ENCODE measurements around the gene PDIA5.
A peak's percentile ranks its signal among the peaks of the same experiment; 100 is the strongest.

The PDIA5 gene

GRCh38 chr3:123024056-123024455 lies 42.8 kb upstream of the PDIA5 start:
- no peak for TF ChIP-seq CTCF (IDR thresholded peaks at IDR 0.05; ENCODE audit: extremely low read depth, missing control alignments)
- DNase-seq (ENCODE audit: low spot score): no peak

- DNase-seq (ENCODE audit: low spot score): no peak
- no peak for TF ChIP-seq CTCF (IDR thresholded peaks at IDR 0.05; ENCODE audit: extremely low read depth, missing control alignments)
Measured at GRCh38 chr3:123025642-123026521, 40.9 kb upstream of the PDIA5 start.

- no peak for TF ChIP-seq CTCF (IDR thresholded peaks at IDR 0.05; ENCODE audit: extremely low read depth, missing control alignments)
- DNase-seq (ENCODE audit: low spot score): peak; percentile 30
Measured at GRCh38 chr3:123026565-123027291, 40.1 kb upstream of the PDIA5 start.

- peak; percentile 74 for DNase-seq (ENCODE audit: low spot score)
Measured at GRCh38 chr3:123027292-123028232, 39.3 kb upstream of the PDIA5 start, which contains the start of gene SEMA5B. TSS of gene SEMA5B (minus strand) at chr3:123027763. CDS start at chr3:122961263, 66,500 bp downstream.

GRCh38 chr3:123028233-123028828 lies 38.5 kb upstream of the PDIA5 start:
- TF ChIP-seq CTCF (IDR thresholded peaks at IDR 0.05; ENCODE audit: extremely low read depth, missing control alignments): no peak
- peak; percentile 80 for DNase-seq (ENCODE audit: low spot score)

More at GRCh38 chr3:123027292-123028232, 39.3 kb upstream of the PDIA5 start, which contains the start of gene SEMA5B:
- TF ChIP-seq CTCF (IDR thresholded peaks at IDR 0.05; ENCODE audit: extremely low read depth, missing control alignments): peak; percentile 40

GRCh38 chr3:123031051-123031450 lies 35.8 kb upstream of the PDIA5 start:
- TF ChIP-seq CTCF (IDR thresholded peaks at IDR 0.05; ENCODE audit: extremely low read depth, missing control alignments): no peak
- no peak for DNase-seq (ENCODE audit: low spot score)

Data from GM20000 (cell line).